HepG2 (cell line): ENCODE data around the gene CMKLR1. TPM values are rescaled to one million over a fixed set of nuclear protein-coding genes. Genes with fewer than 3 reads are reported as not detected.

Experiments used
- ATAC-seq: fragments of 200-7000 bp; cut with Tn5 transposase; 3 replicates; pipeline ENCODE4 v1.9.1; 2020; ENCODE audit warnings: mild to moderate bottlenecking, moderate library complexity
- BruUV-seq: library from RNA; stranded (reverse); fragments of 400-500 nt; replicated peaks from 2 replicates; lab custom pipeline; 2021; lab: Mats Ljungman, UMichigan
- CTCF ChIA-PET: fragments of 300-600 bp; formaldehyde crosslinking; extraction: SDS; loops from one replicate; lab custom pipeline; 2021; ENCODE audit warnings: low total read pairs, inconsistent platforms, low intra/inter-chr PET ratio; lab: Yijun Ruan, JAX
- POLR2A ChIA-PET: fragments of 350-600 bp; sonication (Branson Sonifier 250); formaldehyde crosslinking; loops from one replicate; lab custom pipeline; 2020; ENCODE audit warnings: antibody characterized with exemption, inconsistent platforms; lab: Yijun Ruan, JAX
- DNase-seq: peaks from one replicate; pipeline ENCODE4 v3.0.0-alpha.2; 2015; ENCODE audit warnings: low spot score
- FAIRE-seq: peaks from 3 replicates; lab custom pipeline; 2011; peaks lifted over from hg19 to GRCh38; lab: Jason Lieb, UNC
- H2AFZ ChIP-seq: one replicate; pipeline ENCODE4 v1.6.1; 2011; ENCODE audit warnings: low read length, inconsistent platforms
- H3K27ac ChIP-seq: fragments of 300-600 bp; 3 replicates; pipeline ENCODE4 v1.8.0; 2011; ENCODE audit warnings: mixed run types, mild to moderate bottlenecking, mixed read lengths, low read length, inconsistent platforms; ENCODE audit not compliant: insufficient read depth; ENCODE audit errors: extremely low read length
- H3K27me3 ChIP-seq, 2 experiments: fragments of 200-600 bp in 1 of 2; 2 replicates in 1 of 2; 3 replicates in 1 of 2; pipeline versions ENCODE4 v1.6.0 to v1.8.0; 2011; ENCODE audit warnings: low read length in 2 of 2, mild to moderate bottlenecking in 2 of 2, moderate library complexity in 2 of 2, inconsistent platforms in 1 of 2; ENCODE audit not compliant: insufficient read depth in 2 of 2, control insufficient read depth in 1 of 2
- H3K36me3 ChIP-seq, 2 experiments: fragments of 200-600 bp in 1 of 2; replicated peaks in 1 of 2; 2 replicates in 1 of 2; 3 replicates in 1 of 2; pipeline versions ENCODE4 v1.5.1 to v1.8.0; 2011; ENCODE audit warnings: low read length in 2 of 2, inconsistent platforms in 1 of 2; ENCODE audit not compliant: insufficient read depth in 2 of 2, control insufficient read depth in 1 of 2
- H3K4me1 ChIP-seq: 2 replicates; pipeline ENCODE4 v1.5.1; 2012; ENCODE audit warnings: low read length, inconsistent platforms; ENCODE audit not compliant: insufficient read depth
- H3K4me2 ChIP-seq: 2 replicates; pipeline ENCODE4 v1.6.0; 2011; ENCODE audit warnings: low read depth, low read length, inconsistent platforms
- H3K4me3 ChIP-seq, 3 experiments: fragments of 200-600 bp in 1 of 3; sonication (generic), shearing (Covaris generic) in 1 of 3; replicated peaks in 1 of 3; 2 replicates each; pipeline ENCODE4 v1.5.1; 2011 to 2016; ENCODE audit warnings: low read length in 3 of 3, inconsistent platforms in 2 of 3, low read depth in 2 of 3, mild to moderate bottlenecking in 2 of 3, control low read depth in 1 of 3, mixed read lengths in 1 of 3; ENCODE audit not compliant: insufficient read depth in 1 of 3
- H3K79me2 ChIP-seq: one replicate; pipeline ENCODE4 v1.6.1; 2011; ENCODE audit warnings: low read length, inconsistent platforms; ENCODE audit not compliant: insufficient read depth
- H3K9ac ChIP-seq: 2 replicates; pipeline ENCODE4 v1.6.0; 2011; ENCODE audit warnings: mild to moderate bottlenecking, low read depth, low read length, inconsistent platforms; ENCODE audit not compliant: insufficient read depth
- H3K9me3 ChIP-seq: 2 replicates; pipeline ENCODE4 v1.5.1; 2012; ENCODE audit warnings: mild to moderate bottlenecking, low read length
- H4K20me1 ChIP-seq: 2 replicates; pipeline ENCODE4 v1.6.0; 2011; ENCODE audit warnings: inconsistent platforms, mild to moderate bottlenecking, low read length, moderate library complexity; ENCODE audit not compliant: insufficient read depth
- ARNTL ChIP-seq: sonication (generic); formaldehyde crosslinking; IDR thresholded peaks from 2 replicates; pipeline ENCODE4 v1.4.0; 2020; ENCODE audit warnings: mild to moderate bottlenecking, missing genetic modification reagents
- DPF2 ChIP-seq: sonication (generic); formaldehyde crosslinking; IDR thresholded peaks from 2 replicates; pipeline ENCODE4 v1.4.0; 2020; ENCODE audit warnings: mild to moderate bottlenecking, low read depth, missing genetic modification reagents, borderline replicate concordance
- ETV6 ChIP-seq: sonication (generic); formaldehyde crosslinking; conservative IDR thresholded peaks from 2 replicates; pipeline ENCODE4 v1.4.0; 2020; ENCODE audit warnings: missing genetic modification reagents
- FIP1L1 ChIP-seq: fragments of 200-400 bp; formaldehyde crosslinking; IDR thresholded peaks from 2 replicates; pipeline ENCODE4 v1.6.1; 2018; ENCODE audit warnings: low read depth, mild to moderate bottlenecking, low read length, moderate library complexity, borderline replicate concordance; ENCODE audit not compliant: insufficient read depth
- HNF4G ChIP-seq, 2 experiments: sonication (generic) in 1 of 2; formaldehyde crosslinking in 1 of 2; IDR thresholded peaks; 2 replicates each; pipeline versions ENCODE4 v1.4.0 to v1.6.1; 2011 to 2020; ENCODE audit warnings: borderline replicate concordance in 2 of 2, low read depth in 2 of 2, mild to moderate bottlenecking in 2 of 2, low read length in 1 of 2, missing genetic modification reagents in 1 of 2, moderate library complexity in 1 of 2
- JUN ChIP-seq: sonication (generic); formaldehyde crosslinking; IDR thresholded peaks from 2 replicates; pipeline ENCODE4 v1.4.0; 2020; ENCODE audit warnings: mild to moderate bottlenecking, missing genetic modification reagents
- MAFK ChIP-seq, 2 experiments: IDR thresholded peaks in 1 of 2; conservative IDR thresholded peaks in 1 of 2; 2 replicates each; pipeline ENCODE4 v1.6.1; 2011; ENCODE audit warnings: improper control_type of control experiment in 2 of 2, low read length in 2 of 2
- MBNL3 ChIP-seq: fragments of 250-450 bp; sonication (Bioruptor Pico); conservative IDR thresholded peaks from 2 replicates; pipeline ENCODE4 v1.8.0; 2022; ENCODE audit warnings: mild to moderate bottlenecking, inconsistent platforms
- NCOA1 ChIP-seq: sonication (generic); formaldehyde crosslinking; IDR thresholded peaks from 2 replicates; pipeline ENCODE4 v1.9.0; 2021; ENCODE audit warnings: missing genetic modification reagents
- SCMH1 ChIP-seq: sonication (generic); formaldehyde crosslinking; IDR thresholded peaks from 2 replicates; pipeline ENCODE4 v1.9.0; 2021; ENCODE audit warnings: missing genetic modification reagents, mild to moderate bottlenecking, borderline replicate concordance
- ZEB1 ChIP-seq: IDR thresholded peaks from 2 replicates; pipeline ENCODE4 v1.6.1; 2012; ENCODE audit warnings: mild to moderate bottlenecking, low read depth, inconsistent platforms; ENCODE audit not compliant: insufficient replicate concordance
- ZNF547 ChIP-seq: sonication (generic); formaldehyde crosslinking; IDR thresholded peaks from 2 replicates; pipeline ENCODE4 v1.5.1; 2020; ENCODE audit warnings: mild to moderate bottlenecking, missing genetic modification reagents
- ZNF768 ChIP-seq: sonication (generic); formaldehyde crosslinking; IDR thresholded peaks from 2 replicates; pipeline ENCODE4 v1.4.0; 2020; ENCODE audit warnings: missing genetic modification reagents
- ZNF792 ChIP-seq: IDR thresholded peaks from 2 replicates; pipeline ENCODE4 v1.6.1; 2016
- WGBS: methylation state at CpG from one replicate; pipeline ENCODE4 v1.1.6; 2017; ENCODE audit warnings: low lambda C conversion rate; 5-methylcytosine and 5-hydroxymethylcytosine counted together
- in situ Hi-C: cut with HindIII; loops from 2 replicates; pipeline ENCODE4 v1.10.0; 2017; ENCODE audit warnings: low pct_unique_long_range_greater_than_20kb; ENCODE audit not compliant: extremely low pct_ligation_motif_present
- intact Hi-C: fragments of 100-400 bp; cut with micrococcal nuclease; formaldehyde crosslinking; loops from one replicate; pipeline ENCODE4 v1.10.0; 2022; ENCODE audit not compliant: unreplicated experiment
- polyA plus RNA-seq, 8 experiments: library from polyadenylated mRNA; depleted of rRNA in 3 of 8; stranded (reverse) in 7 of 8; unstranded in 1 of 8; fragments of >200 nt; fragmentation: Illumina TruSeq in 4 of 8; extraction: Trizol in 4 of 8; gene quantifications; 2 replicates each; pipeline versions ENCODE4 v1.2.1 to v1.2.3, GENCODE V29; 2011 to 2016; ENCODE audit warnings: low read depth in 4 of 8, missing spikeins in 1 of 8, mixed read lengths in 1 of 8; ENCODE audit not compliant: insufficient read depth in 1 of 8
- total RNA-seq, 5 experiments: library from RNA; depleted of rRNA; stranded (reverse); fragments of >200 nt; fragmentation: Illumina TruSeq; extraction: Trizol; gene quantifications; 2 replicates each; pipeline ENCODE4 v1.2.3, GENCODE V29; 2016; ENCODE audit warnings: low read depth in 1 of 5
- TF ChIP-seq, protein P1 (sequence below): sonication (generic); formaldehyde crosslinking; IDR thresholded peaks from 2 replicates; pipeline ENCODE4 v1.5.0; 2020; ENCODE audit warnings: mild to moderate bottlenecking, low read depth, missing genetic modification reagents, borderline replicate concordance
- TF ChIP-seq, protein P2 (sequence below): sonication (generic); formaldehyde crosslinking; conservative IDR thresholded peaks from 2 replicates; pipeline ENCODE4 v1.4.0; 2020; ENCODE audit warnings: missing genetic modification reagents

CMKLR1 gene
- total and polyA plus RNA-seq, 2 of the 13 experiments (the other 11 are each of a cell fraction or from before 2014, with no cell fraction given) = not detected

DNA sequence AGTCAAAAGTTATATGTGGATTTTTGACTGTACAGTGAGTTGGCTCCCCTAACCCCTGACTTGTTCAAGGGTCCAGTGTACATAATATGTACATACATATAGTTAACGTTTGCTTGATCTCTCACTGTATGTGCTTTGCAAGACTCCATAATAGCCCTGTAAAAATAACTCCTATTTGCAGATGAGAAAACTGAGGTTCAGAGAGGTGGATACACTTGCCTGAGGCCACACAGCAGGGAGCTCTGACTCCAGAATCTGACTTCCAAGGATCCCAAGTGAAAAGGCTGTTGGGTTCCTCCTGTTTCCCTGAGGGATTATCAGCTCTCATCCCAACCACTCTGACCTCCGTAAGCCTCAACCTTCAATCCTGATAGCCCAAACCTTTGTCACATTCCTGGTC, 41.7 kb downstream of the CMKLR1 start:
- intact Hi-C loops (no loop called here), in situ Hi-C loops (loop anchor here (5.0 kb wide), 1 partner anchor 160 kb away; no protein-coding TSS in a partner anchor)
- ATAC-seq = no peak
- no peaks in the 10 kb centered on the region for H3K36me3 ChIP-seq
- ChIA-PET POLR2A (no interaction called here), CTCF (no interaction called here)
- no TSS peak for BruUV-seq
- H4K20me1 ChIP-seq = no peaks in the 10 kb centered on the region
- TF ChIP-seq MBNL3 (CRISPR knock-in tag) = no peak
- peak; percentile 76; the same call in 1 of the 2 replicates for TF ChIP-seq ZNF768
- no peak overlapping the region for H3K27ac ChIP-seq
- peaks cover 6% of the 10 kb centered on the region for H3K4me1 ChIP-seq
- H2AFZ ChIP-seq = no peak overlapping the region
- no peak overlapping the region for H3K9ac ChIP-seq
- H3K4me3 ChIP-seq = no peak overlapping the region
- 9% methylated on average over 2 of the region's 2 CpGs for WGBS
- H3K4me2 ChIP-seq = no peak overlapping the region
- FAIRE-seq = no peak
- H3K79me2 ChIP-seq = no peaks in the 10 kb centered on the region
- H3K9me3 ChIP-seq = no peaks in the 10 kb centered on the region
- no peak for DNase-seq
- H3K27me3 ChIP-seq = peaks cover 0 to 3% of the 10 kb centered on the region in 2 experiments; a peak in 1 of 5 replicates

DNA sequence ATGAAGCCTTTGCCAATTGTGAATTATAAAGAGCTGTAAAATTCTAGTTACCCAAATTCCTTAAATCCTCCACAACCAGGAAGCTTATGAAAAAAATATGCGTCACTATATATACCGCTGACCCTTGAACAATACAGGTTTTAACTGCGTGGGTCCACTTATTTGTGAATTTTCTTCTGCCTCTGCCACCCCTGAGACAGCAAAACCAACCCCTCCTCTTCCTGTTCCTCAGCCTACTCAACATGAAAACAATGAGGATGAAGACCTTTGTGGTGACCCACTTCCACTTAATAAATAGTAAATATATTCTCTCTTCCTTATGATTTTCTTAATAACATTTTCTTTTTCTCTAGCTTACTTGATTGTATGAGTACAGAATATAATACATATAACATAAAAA, 42.2 kb downstream of the CMKLR1 start:
- no peak overlapping the region for H3K4me3 ChIP-seq
- in situ Hi-C loops = loop anchor here (5.0 kb wide), 1 partner anchor 160 kb away; no protein-coding TSS in a partner anchor
- WGBS = 57% methylated on average over 3 of the region's 3 CpGs
- H3K27me3 ChIP-seq = peaks cover 0 to 5% of the 10 kb centered on the region in 2 experiments; a peak in 1 of 5 replicates
- no peaks in the 10 kb centered on the region for H4K20me1 ChIP-seq
- H3K4me2 ChIP-seq = no peak overlapping the region
- ChIA-PET CTCF (no interaction called here), POLR2A (no interaction called here)
- FAIRE-seq (no peak), ATAC-seq (no peak), DNase-seq (no peak)
- no peak overlapping the region for H2AFZ ChIP-seq
- no peaks in the 10 kb centered on the region for H3K79me2 ChIP-seq
- no peaks in the 10 kb centered on the region for H3K9me3 ChIP-seq
- intact Hi-C loops = no loop called here
- H3K27ac ChIP-seq = no peak overlapping the region
- H3K4me1 ChIP-seq = peaks cover 2% of the 10 kb centered on the region
- no peak overlapping the region for H3K9ac ChIP-seq
- no peaks in the 10 kb centered on the region for H3K36me3 ChIP-seq
- TF ChIP-seq ARNTL (CRISPR knock-in tag) (no peak), ETV6 (CRISPR knock-in tag) (no peak), JUN (CRISPR knock-in tag) (no peak), ZEB1 (no peak), DPF2 (CRISPR knock-in tag) (no peak), SCMH1 (no peak), MAFK (conservative IDR thresholded peaks at IDR 0.05 in 1 of 2, IDR thresholded peaks at IDR 0.05 in 1 of 2; ENCODE audit: low read length in 2 of 2) (no peak), ZNF792 (CRISPR knock-in tag) (no peak), FIP1L1 (no peak), NCOA1 (CRISPR knock-in tag) (no peak), HNF4G (IDR thresholded peaks at IDR 0.05; ENCODE audit: borderline replicate concordance, low read depth, low read length) (no peak), HNF4G (CRISPR knock-in tag; IDR thresholded peaks at IDR 0.05; ENCODE audit: borderline replicate concordance, low read depth) (no peak), ZNF547 (CRISPR knock-in tag) (no peak)
- TF ChIP-seq, protein P1, sequence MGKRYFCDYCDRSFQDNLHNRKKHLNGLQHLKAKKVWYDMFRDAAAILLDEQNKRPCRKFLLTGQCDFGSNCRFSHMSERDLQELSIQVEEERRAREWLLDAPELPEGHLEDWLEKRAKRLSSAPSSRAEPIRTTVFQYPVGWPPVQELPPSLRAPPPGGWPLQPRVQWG = no peak
- TF ChIP-seq, protein P2, sequence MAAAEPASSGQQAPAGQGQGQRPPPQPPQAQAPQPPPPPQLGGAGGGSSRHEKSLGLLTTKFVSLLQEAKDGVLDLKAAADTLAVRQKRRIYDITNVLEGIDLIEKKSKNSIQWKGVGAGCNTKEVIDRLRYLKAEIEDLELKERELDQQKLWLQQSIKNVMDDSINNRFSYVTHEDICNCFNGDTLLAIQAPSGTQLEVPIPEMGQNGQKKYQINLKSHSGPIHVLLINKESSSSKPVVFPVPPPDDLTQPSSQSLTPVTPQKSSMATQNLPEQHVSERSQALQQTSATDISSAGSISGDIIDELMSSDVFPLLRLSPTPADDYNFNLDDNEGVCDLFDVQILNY (CRISPR knock-in tag) = no peak
- no TSS peak for BruUV-seq
